Skin of body (tissue), 2 donors: ENCODE measurements around the gene VSIG10L2. TPM values are rescaled to one million over a fixed set of nuclear protein-coding genes. Genes with fewer than 3 reads are reported as not detected.

Experiments
- DNase-seq: peaks from one replicate; lab custom pipeline; 2025; lab: John Stamatoyannopoulos, UW
- total RNA-seq: library from RNA; depleted of rRNA; stranded (reverse); fragments of >200 nt; gene quantifications from one replicate; pipeline ENCODE4 v1.2.3, GENCODE V29; 2014

Gene VSIG10L2
- total RNA-seq, 1 donor from 2014 or later = 0.39 TPM

DNA sequence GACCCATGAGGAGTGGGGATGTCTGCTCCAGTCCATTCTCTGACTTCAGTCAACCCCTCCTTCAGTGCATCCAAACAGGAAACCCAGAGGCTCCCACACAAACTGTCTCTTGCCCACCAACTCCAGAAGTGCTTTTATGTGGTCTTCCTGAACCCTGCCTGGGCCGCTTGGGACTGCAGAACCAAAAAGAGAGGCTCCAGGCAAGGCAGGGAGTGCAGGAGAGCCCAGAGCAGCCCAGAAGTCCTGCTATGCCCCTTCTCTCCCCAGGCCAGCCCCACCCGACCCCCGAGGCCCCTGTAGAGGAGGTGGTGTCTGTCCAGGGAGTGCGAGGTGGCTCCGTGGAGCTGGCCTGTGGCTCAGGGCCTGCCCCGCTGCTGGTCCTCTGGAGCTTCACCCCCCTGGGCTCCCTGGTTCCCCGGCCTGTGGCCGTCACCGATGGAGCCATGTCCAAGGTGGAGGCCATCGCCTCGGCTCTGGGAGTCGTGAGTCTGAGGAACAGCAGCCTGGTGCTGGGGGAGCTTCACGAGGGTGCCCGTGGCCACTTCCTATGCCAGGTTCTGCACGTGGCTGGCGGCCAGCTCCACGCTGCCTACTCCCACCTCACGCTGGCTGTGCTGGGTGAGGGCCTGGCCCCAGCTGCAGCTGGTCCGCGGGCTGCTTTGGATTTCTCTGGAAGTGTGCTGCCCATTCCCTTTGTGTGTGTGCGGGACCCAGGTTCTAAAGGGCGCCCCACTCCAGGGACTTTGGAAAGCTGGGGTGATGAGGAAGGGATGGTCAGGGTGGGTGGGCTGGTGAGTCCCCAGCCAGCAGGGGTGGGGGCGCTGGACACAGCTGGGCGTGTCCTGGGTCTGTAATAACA lies 1.8 kb downstream of the VSIG10L2 start:
- DNase-seq = no peak

DNA sequence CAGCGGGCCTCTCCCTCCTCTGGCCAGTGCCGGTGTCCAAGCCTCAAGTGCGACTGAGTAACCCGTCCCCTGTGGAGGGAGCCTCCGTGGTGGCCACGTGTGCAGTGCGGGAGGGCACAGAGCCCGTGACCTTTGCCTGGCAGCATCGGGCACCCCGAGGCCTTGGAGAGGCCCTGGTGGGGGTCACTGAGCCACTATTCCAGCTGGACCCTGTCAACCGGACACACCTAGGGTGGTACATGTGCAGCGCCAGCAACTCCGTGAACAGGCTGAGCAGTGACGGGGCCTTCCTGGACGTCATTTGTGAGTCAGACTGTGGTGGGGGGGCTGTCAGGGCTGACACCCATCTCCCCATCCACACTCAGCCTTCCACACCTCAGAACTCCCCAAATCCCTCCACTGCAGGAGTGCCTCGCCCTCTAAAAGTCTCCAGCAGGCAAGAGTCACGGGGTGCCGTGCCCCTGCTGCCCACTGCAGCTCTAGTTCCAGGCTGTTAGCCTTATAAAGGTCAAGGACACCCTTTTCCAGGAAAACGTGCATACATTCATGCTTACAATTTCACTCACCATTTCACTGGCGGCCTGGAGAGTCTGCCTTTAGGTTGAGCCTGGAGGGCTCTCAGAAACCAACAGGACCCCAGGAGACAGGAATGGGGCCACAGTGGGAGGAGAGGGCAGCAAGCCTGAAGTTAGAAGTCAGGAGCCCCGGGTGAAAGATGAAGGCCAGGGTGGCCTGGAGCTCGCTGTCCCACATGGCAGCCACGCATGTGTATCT lies 2.6 kb downstream of the VSIG10L2 start:
- no peak for DNase-seq

DNA sequence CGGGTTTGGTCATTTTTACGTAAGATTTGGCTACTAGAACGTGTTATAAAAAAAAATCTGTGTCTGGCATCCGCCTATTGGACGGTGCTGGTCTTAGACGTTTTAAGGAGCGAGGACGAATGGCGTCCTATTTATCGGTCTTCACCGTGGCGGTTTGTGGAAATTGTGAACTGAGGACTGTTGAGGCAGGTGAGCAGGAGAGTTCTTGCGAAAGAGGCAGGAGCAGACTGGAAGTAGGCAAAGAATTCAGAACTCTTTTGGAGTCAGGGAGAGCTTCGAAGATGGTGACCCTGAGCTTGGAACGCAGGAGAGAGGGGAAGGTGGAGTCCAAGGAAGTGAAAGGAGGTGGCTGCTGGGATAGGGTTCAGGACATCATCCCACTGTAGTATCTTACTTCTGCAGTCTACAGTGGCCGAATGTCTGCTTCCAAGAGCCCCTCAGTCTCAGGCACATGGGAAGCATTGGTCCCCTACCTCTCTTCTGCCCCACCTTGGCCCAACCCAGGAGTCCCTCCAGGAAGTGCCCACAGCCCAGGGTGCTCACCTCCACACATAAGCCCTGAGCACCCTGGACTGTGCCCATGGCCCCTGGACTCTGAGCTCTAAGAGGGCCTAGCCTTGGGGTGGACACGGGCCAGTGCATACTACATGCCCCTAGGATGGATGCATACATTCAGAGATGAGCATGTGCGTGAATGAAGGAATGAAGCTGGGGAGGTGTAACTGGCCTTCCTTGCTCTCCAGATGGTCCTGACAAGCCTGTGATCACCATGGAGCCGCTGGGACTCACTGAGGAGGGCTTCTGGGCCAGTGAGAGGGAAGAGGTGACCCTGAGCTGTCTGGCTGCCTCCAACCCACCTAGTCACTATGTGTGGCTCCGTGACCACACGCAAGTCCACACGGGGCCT lies 3.7 kb downstream of the VSIG10L2 start:
- no peak for DNase-seq

DNA sequence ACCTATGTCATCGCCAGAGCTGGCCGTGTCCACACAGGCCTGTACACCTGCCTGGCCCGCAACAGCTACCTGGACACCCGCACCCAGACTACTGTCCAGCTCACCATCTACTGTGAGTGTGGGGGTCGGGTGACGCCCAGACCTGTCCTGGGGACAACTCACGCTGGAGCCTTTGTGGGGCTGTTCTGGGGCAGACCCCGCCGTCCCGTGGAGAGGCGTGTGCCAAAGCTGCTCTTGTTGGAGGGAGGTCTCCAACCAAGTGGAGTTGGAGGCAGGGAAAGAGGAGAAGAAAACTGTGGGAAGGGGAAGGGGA lies 4.3 kb downstream of the VSIG10L2 start:
- DNase-seq = no peak

DNA sequence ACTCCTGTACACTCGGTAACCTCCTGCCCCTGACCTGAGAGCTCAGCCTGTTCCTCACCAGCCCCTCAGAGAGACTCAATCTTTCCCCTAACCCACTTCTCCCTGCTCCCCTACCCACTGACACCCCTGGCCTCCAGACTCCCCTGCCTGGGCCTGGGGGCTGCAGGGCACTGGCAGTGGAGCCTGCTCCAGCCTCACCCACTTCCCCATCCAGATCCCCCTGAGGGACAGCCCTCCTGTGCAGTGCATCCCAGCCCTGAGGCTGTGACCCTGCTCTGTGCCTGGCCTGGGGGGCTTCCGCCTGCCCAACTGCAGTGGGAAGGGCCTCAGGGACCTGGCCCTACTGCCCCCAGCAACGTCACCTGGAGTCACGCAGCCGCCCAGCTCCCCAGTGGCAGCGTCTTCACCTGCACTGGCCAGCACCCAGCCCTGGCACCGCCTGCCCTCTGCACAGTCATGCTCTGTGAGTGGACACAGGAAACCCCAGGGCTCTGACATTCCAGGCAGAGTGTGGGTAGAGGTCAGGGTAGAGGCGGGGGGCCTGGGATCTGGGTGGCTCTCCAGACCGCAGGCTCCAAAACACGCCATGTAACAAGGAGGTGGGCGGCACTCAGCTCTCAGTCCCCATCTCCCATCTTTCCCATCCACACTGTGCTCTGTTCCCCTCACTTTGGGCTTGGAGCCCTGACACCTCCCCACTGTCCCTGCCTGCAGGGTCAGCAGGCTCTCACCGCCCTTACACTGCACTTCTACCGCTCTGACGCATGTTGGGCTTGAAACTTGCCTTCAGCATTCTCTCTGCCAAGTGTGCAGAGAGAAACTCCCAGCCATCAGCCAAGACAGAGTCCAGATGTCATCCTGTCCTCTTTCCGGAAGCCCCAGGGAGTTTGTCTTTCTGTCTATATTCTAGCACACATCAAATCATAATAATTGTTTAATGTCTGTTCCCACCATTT lies 5.1 kb downstream of the VSIG10L2 start:
- DNase-seq = peak; percentile 89

DNA sequence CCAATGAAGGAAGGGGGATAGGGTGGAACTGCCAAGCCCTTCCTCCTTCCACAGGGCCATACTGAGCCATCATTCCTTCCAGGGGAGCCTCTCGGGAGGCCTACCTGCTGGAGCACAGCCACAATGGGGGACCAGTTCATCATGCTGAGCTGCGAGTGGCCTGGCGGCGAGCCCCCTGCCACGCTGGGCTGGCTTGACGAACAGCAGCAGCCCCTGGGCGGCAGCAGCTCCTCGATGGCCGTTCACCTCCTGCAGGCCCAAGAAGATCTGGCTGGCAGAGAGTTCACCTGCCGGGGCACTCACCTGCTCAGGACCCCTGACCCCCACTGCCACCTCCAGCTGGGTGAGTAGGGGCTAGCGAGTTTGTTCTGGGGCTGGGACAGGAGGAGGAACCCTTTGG lies 5.9 kb downstream of the VSIG10L2 start:
- peak; percentile 45 for DNase-seq

DNA sequence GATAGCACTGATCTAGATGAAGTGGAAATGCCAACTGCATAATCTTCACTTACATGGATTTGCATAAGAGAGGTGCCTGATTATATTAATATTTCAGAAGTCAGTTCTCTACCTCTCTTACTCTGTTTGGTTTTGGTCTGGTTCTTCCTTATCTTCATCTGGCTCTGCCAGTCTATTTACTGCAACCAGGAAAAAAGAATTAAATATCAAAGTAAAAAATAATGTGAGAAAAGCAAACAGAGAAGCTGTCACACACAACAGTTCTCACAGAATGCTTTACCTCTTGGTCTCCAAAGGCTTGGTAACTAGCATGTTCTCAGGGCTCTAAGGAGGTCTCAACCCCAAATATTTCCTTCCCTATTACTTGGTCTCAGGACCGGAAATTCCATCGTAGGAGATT lies 6.7 kb downstream of the VSIG10L2 start:
- no peak for DNase-seq

DNA sequence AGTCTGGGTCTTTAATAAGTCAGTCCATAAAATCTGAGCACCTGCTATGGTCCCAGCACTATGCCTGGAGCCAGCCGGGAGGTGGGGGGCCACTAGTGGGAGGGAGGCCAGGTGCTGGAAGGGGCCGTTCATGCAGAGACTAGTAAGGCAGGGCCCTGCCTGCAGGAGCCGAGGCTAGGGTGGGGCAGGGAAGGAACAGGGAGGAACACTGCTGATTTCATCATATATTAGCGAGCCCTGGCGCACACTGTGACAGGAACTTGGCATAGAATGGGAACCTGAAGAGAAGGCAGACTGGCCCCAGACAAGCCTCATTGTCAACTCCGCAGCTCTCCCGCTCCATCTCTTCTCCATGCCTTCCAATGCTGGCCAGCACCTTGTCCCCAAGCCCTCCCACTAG lies 7.1 kb downstream of the VSIG10L2 start:
- peak; percentile 47 for DNase-seq

DNA sequence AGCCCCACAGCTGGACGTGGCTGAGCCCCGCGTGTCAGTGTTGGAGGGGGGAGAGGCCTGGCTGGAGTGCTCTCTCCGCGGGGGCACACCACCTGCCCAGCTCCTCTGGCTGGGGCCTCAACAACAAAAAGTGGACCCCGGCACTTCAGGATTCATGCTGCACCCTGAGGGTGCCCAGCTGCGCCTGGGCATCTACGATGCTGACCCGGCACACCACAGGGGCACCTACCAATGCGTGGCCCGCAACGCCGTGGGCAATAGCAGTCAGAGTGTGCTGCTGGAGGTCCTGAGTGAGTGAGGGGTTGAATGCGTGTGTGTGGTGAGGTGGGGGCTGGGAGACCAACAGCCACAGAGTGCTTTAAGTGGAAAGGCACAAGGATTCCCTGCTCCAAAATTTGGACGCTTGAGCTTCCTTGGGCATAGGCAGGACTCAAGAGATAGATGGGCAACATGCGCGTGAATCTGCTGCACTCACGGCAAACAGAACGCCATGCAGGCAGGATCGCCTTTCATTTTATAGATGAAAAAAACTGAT lies 7.6 kb downstream of the VSIG10L2 start:
- DNase-seq = no peak

DNA sequence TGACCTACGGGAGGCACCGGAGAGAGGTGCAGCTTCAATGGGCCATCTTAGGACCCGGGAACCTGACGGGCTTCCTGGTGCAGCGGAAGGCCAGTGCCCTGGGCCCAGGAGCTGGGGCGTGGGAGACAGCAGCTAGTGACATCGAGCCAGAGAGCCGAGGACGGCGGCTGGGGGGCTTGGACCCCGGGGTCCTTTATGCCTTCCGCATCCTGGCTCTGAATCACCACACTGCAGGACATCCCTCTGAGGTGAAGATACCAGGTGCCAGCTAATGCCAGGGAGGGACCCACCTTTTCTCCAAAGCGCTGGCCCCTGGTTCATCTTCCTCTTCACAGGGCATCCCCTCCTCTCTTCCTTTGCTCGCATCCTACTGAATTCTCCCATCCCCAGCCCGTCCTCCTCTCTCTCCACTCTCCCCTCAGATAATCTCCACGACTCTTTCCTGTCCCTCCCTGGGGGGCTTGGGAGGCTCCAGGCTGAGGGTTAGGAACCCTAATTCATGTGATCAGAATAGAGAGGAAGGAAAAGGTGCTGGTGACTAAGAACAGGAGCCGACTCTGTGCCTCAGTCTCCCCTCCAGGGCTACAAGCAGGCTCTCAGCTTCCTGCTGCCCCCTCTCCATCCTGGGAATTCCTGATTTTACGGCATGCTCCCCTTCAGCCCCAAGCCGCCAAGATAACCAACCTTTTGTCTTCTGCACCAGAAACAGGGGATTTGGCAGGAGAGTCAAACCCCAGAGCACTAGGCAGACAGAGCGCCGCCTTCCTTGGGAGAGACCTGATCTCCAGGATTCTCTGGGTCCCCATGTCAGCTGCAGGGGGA lies 8.5 kb downstream of the VSIG10L2 start:
- no peak for DNase-seq

DNA sequence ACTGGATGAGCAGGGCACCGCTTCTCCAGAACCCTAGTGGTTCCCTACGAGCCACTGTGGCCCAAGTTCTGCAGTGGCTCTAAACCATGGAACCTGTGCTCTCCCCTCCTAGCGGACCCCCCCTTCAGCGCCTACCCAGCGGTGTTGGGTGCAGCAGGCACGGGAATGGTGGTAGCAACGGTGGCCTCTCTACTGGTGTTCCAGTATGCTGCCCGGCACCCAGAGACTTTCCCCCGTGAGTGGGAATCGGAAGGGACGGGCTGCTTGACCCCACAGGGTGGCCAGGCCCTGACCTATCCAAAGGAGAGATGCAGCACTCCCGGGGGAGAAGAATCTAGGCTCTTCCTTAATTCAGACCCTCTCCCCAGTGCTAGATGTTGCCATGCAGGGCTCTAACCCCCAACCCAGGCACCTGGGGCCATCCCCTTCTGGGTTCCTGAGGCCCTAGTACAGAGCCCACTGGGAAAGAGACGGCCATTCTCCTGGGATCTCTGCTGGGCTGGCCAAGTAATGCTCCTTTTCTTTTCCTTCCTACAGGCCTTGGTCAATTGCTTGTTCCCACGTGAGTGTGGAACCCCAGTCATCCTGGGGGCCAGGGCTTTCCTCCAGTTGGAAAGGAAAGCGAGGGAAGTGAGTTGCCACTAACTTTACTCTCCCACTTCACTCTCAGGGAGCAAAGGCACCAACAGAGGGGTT lies 9.2 kb downstream of the VSIG10L2 start:
- no peak for DNase-seq

DNA sequence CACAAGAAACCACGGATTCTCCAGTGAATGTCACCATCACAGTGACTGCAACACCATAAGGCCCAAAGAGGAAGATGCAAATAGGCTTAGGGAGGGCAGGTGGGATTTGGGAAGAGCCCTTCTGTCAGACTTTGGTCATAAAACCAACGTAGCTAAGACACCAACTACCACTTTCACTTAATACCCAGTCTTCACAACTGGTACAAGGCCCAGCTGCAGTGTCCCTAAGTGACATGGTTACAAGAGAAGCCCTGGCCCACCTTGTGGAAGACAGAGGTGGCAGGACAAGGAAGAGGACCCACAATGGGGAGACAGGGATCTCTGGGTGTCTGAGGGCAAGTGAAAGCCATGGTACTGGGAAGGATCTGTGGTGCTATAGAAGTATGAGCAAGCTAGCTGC lies 10.0 kb downstream of the VSIG10L2 start:
- no peak for DNase-seq

DNA sequence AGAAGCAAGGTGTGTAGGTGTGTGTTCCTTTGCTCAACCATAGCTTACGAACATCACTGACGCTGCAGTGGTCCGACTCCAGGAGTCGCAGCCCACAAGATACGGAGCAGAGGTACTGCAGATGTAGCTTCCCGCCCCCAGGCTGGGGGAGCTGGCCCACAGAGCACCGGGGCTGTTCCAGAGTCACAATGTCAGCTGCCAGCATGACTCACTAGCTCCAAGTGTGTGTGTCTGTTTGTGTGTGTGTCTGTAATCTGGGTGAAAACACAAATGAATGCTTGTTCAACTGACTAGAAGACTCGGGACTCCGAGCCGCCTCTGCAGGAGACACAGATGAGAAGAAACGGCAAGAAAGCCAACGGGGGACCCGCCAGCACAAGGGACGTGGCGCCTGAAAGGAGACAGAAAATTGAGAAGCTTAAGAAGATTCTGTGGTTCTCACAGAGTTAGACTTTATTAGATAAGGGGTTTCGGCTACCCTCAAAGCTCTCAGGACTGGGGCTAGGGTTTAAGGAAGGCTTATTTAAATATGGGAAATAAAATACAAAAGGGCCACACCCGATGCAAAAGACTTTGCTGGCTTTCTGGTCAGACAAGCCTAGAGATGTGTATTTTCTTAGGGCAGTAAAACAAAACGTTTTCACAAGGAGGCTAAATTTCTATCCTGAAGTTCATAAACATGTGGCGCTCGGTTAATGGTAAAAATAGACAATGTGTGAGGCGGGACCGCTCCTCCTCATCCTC lies 10.7 kb downstream of the VSIG10L2 start:
- no peak for DNase-seq

DNA sequence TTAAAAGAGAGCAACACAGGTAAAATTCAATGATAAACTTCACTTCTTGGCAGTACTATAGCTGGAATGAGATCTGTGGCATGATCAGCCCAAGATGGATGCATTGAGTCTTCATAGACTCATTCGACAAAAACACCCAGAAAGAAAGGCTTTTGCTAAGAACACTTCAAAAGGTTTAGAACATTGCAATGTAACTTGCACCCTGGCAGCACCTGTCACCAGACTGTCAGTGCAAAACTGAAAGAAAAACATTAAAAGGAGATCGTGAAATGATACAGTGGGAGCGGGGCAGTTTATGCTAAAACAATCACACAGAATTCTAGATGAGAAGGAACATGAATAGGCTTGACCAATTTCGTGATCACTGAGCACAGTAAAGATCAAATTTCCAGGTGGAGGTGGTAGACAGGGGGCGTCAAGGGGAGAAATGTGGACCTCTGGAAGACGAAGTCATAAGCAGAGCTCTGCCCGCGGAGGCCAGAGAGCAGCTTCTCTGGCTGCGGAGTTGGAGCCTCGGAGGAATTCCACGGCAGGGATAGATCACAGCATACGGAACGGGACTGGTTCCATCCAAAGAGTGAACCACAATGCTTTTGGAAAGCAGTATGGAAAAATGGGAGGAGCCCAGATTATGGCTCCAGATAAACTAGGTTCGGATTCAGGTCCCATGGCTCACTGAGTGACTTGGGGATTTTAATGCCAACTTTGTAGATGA lies 11.9 kb downstream of the VSIG10L2 start:
- DNase-seq = no peak

DNA sequence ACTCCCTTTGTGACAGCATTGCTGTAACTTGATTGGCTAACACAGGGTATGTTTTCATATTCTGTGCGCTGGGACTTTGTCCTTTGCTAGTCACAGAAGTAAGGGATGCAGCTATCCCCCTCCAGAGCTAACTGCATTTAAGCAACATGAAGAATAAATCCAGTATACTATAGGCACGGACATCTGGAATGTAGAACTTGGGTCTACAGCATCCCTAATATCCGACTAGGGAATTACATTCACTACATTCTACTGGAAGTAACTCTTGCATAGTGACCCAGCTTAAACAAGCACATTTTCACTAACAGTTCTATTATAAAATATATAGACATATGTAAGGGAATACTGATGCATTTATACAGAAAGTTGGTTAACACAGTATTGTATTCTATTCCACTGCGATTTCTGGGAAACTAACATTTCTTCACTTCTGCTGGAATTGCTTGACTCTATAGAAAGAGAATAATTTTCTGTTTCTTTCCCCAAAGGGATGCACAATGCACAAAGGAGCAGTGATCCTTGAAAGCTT lies 13.1 kb downstream of the VSIG10L2 start:
- DNase-seq = no peak

DNA sequence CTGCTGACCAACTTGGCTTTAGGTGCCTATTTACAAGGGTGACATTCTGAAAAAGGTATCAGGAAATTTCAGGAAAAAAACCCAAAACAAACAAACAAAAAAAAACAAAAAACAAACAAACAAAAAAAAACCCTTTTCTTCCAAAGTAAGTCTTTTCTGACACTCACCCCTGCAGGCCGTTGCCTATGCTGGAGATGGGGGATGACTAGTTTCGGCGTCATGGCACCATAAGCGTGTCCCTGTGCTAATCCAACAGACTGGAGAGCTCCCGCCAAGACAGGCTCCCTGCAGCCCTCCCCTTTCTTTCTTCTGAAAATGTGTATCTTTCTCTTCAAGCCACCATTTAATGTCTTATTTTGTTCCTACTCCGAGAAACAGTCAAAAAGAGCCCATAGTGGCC lies 13.7 kb downstream of the VSIG10L2 start:
- no peak for DNase-seq

DNA sequence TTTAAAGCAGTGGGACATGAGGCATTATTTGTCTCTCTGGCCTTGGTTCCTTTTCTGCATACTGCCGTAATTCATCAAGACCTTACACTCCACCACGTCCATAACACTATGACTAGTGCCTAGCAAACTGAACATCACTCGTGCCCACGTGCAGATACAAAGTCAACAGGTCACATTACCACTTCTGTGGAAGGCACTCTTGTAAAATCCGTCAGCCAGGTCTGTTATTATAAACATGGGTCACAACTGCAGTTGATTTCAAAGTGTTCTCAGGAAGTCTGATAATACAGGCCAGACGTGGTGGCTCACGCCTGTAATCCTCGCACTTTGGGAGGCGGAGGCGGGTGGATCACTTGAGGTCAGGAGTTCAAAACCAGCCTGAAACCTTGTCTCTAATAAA lies 14.1 kb downstream of the VSIG10L2 start:
- DNase-seq = no peak
